Upper lobe of left lung (tissue), 4 donors: ENCODE measurements around the gene NLRP6.
"Not testable (repeated sequence)": the region's sequence is repeated elsewhere in the genome, so short reads cannot be mapped to it uniquely, and the experiment has no call there.

Experiments used
- CTCF ChIP-seq, 6 experiments: fragments of 450-650 bp in 4 of 6; fragments of 200-600 bp in 2 of 6; sonication (generic) in 2 of 6; IDR thresholded peaks; one replicate each; pipeline ENCODE4 v1.5.1; 2016 to 2019; ENCODE audit warnings: antibody characterized with exemption in 6 of 6
- EP300 ChIP-seq, 4 donors: sonication (generic); formaldehyde crosslinking; IDR thresholded peaks; one replicate each; pipeline ENCODE4 v1.5.1; 2017; ENCODE audit warnings: antibody characterized with exemption in 4 of 4, control low read depth in 2 of 4
- POLR2A ChIP-seq, 4 donors: fragments of 450-650 bp; IDR thresholded peaks; one replicate each; pipeline ENCODE4 v1.5.1; 2016 to 2017; ENCODE audit warnings: antibody characterized with exemption in 4 of 4, mild to moderate bottlenecking in 2 of 4
- POLR2AphosphoS5 ChIP-seq, 2 donors: sonication (generic); formaldehyde crosslinking; IDR thresholded peaks; one replicate each; pipeline ENCODE4 v1.5.1; 2017; ENCODE audit warnings: antibody characterized with exemption in 2 of 2

GRCh38 chr11:328516-329100, 50.4 kb downstream of the NLRP6 start:
- not testable (repeated sequence) for TF ChIP-seq CTCF, POLR2A, POLR2AphosphoS5, EP300 (IDR thresholded peaks at IDR 0.05)
